Posterior vena cava (tissue), 2 donors: Measurements from ENCODE around the gene NR1D1. TPM values are rescaled to one million over a fixed set of nuclear protein-coding genes. Genes with fewer than 3 reads are reported as not detected.
"Not testable (repeated sequence)": the region's sequence is repeated elsewhere in the genome, so short reads cannot be mapped to it uniquely, and the experiment has no call there.

ENCODE experiments used
- DNase-seq: peaks from one replicate; pipeline ENCODE4 v3.0.0-alpha.2; 2020; ENCODE audit warnings: low spot score
- intact Hi-C, 2 donors: fragments of 100-400 bp; cut with DNase I; formaldehyde crosslinking; loops; one replicate each; pipeline versions ENCODE4 v1.14.1 to v1.14.2; 2022 to 2023
- long read RNA-seq, 2 donors: library from polyadenylated mRNA; unstranded; transcript quantifications; one replicate each; pipeline ENCODE4 v2.0.0, GENCODE V29; 2020 to 2021
- total RNA-seq, 2 donors: library from RNA; stranded (reverse); fragmentation: NEBNext Ultra II Directional; extraction: Animal tissue kit (Norgen Biotek cat#: 25700); gene quantifications; one replicate each; pipeline ENCODE4 v1.2.1, GENCODE V29; 2021
- donor health status: DM: yes; HTN: yes; CAD: no.
- donor health status: DM: yes; HTN: yes; CAD: no.

The NR1D1 gene
- total RNA-seq: 10 to 100 TPM; 20.2 to 24.2 TPM
- long read RNA-seq, donor 1, transcript NR1D1-201 (8 exons, 2,772 nt): major isoform, 5 of 6 reads
- long read RNA-seq, donor 1, partial matches to known transcripts: 1 of 6 reads
- long read RNA-seq, donor 1, other reads (novel, unspliced or antisense): 0 of 6 reads
- long read RNA-seq, donor 2, partial matches to known transcripts: 10 of 12 reads
- long read RNA-seq, donor 2, other reads (novel, unspliced or antisense): 0 of 12 reads

DNA sequence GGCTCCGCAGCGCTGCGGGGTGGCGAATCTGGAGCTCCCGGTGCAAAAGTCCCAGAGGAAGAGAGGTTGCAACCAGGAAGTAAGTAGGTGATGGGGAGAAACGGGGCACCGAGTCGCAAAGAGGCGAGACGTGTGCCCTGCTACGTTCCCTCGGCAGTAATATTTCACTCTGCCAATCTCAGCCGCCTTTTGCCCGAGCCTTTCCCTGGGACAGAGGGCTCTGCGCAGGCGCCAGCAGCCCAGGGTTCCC is at the start of gene NR1D1:
TSS of gene NR1D1 (minus strand) at position 171 of the 250 bp plus-strand sequence. CDS start 495 bp downstream, outside the sequence.
- intact Hi-C loops: no loop called here
- DNase-seq: no peak

DNA sequence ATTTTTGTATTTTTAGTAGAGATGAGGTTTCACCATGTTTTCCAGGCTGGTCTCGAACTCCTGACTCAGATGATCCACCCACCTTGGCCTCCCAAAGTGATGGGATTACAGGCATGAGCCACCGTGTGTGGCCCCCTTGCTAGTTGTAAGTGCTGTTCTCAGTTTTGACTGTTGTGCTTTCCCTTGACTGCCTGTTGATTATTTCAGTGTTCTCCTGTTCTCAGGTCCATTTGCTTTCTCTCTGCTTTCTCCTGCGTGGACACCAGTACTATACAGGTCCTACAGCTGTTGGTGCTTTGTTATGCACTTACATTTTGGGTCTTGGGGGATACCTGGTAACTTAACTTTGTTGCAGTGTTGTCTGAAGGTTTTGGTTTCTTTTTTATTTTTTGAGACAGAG is 48.1 kb upstream of the NR1D1 start:
- intact Hi-C loops: no loop called here
- no peak for DNase-seq

DNA sequence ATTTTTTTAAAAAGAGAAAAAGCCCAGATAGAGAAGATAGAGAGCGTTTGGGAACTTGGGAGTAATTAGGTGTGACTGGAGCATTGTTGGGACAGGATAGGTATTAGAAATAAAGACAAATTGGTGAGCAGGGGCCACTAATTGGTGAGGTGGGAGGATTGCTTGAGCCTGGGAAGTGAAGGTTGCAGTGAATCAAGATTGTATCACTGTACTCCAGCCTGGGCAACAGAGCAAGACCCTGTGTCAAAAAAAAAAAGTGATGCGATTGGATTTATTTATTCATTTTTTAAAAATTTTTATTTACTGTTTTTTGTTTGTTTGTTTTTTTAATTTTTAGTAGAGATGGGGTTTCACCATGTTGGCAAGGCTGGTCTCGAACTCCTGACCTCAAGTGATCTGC is 45.1 kb upstream of the NR1D1 start:
- DNase-seq: no peak
- intact Hi-C loops: no loop called here

DNA sequence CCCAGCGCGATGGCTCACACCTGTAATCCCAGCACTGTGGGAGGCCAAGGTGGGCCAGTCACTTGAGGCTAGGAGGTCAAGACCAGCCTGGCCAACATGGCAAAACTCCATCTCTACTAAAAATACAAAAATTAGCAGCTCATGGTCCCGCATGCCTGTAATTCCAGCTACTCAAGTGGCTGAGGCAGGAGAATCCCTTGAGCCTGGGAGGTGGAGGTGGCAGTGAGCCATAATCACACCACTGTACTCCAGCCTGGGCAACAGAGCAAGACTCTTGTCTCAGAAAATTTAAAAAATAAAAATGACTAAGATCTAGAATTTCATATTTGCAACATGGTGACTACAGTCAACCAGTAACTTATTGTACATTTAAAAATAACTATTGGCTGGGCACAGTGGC is 42.8 kb upstream of the NR1D1 start:
- not testable (repeated sequence) for DNase-seq

DNA sequence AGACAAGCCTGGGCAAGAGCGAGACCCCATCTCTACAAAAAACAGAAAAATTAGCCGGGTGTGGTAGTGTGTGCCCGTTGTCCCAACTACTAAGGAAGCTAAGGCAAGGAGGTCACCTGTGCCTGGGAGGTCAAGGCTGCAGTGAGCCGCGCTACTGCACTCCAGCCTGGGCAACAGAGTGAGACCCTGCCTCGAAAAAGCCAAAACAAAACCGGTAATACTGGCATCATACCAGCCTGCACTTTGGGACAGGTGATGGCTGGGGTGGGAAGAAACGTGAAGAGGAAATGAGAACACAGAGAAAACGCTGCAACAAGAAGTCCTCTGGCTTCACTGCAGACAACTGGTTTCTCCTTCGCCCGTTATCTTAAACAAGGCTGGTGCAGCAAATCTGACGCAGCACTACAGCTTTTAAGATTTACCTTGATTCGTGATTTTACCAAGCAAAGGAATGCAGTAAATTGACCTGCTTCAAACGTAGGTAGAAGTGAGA is 39.2 kb upstream of the NR1D1 start:
- intact Hi-C loops: no loop called here
- DNase-seq: no peak

More for the DNA sequence above, 42.8 kb upstream of the NR1D1 start:
- intact Hi-C loops: not testable (repeated sequence)

DNA sequence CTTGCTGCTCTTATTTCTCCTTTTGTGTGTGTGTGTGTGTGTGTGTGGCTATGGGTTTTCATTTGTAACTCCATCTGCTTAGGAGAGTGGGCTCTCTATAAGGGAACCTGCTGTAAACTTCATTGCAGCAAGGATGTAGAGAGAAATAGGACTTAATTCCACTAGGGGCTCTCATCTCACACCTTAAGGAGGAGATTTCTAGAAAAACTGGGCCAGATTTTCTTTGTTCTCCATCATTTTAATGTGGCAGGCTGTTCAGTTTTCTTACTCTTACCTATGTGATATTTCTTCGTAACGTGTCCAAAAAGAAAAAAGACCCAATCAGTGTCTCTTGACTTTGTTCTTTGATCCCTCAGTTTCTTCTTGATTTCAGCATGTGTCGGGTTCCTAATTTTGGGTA is 35.4 kb upstream of the NR1D1 start:
- intact Hi-C loops: no loop called here
- DNase-seq: no peak

DNA sequence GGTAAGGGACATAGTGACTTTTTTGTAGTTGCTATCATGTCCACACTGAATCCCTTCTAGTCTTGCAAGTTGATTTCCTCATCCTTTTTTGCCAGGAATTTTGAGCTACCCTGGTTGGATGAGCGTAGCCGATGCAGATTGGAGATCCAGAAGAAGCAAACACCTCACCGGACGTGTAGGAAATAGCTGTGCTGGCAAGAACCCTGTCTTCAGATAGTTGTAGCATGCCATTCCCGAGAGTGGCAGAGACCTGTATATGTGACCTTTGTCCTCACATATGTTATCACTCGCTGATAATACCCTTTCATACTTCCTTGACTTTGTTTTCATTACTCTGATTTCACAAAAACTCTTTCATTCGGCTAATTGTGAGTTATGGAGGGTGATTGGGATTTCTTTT is 33.8 kb upstream of the NR1D1 start:
- intact Hi-C loops: no loop called here
- DNase-seq: no peak

DNA sequence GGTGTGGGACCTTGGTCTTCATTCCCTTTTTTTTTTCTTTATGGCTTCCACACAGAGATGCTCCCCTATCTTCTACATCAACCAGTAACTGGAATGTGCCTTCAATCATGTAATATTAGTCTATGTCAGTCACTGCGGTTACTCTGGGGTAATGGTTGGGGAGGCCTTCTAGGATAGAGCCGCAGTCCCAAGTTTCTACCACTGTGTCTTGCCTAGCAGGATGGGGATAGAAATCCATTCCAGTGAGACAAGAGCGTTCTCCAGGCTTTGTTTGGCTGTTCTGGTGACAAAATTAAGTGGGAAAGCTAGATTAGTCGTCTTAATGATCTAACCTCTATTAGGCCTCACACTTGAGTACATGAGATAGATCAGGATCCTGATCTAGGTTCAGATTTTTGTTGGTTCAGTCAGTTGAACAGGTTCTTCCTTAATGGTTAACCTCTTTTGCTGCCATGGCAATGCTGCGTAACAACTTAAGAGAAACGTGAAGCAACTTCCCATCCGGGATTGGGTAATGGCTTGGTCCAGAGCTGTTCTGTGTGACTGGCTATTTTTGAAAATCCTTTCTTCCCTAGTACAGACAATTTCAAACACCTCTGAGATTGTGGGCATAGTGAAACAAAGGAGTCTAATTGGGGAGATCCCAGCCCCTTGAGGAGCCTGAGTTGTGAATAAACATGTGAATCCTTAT is 30.1 kb upstream of the NR1D1 start:
- no peak for DNase-seq
- intact Hi-C loops: loop anchor here in 1 of 2 donors (1.0 kb wide), 1 partner anchor 16 kb away; no protein-coding TSS in a partner anchor

DNA sequence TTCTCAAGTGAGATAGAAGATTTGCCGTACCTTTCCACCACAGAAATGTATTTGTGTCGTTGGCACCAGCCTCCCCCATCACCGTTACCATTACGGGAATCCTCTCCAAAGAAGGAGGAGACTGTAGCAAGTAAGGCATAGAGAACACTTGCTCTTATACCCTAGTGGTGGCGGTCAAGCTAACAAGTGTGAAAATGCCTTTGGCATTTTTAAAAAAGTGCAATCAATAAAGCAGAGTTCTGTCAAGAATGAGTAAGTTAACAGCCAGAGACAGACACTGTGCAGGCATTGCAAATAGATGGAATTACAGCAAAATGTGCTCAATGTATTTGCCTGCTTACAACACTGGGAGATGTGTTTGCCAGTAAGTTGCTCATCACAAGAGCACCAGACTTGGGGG is 29.1 kb upstream of the NR1D1 start:
- DNase-seq: no peak
- intact Hi-C loops: no loop called here

DNA sequence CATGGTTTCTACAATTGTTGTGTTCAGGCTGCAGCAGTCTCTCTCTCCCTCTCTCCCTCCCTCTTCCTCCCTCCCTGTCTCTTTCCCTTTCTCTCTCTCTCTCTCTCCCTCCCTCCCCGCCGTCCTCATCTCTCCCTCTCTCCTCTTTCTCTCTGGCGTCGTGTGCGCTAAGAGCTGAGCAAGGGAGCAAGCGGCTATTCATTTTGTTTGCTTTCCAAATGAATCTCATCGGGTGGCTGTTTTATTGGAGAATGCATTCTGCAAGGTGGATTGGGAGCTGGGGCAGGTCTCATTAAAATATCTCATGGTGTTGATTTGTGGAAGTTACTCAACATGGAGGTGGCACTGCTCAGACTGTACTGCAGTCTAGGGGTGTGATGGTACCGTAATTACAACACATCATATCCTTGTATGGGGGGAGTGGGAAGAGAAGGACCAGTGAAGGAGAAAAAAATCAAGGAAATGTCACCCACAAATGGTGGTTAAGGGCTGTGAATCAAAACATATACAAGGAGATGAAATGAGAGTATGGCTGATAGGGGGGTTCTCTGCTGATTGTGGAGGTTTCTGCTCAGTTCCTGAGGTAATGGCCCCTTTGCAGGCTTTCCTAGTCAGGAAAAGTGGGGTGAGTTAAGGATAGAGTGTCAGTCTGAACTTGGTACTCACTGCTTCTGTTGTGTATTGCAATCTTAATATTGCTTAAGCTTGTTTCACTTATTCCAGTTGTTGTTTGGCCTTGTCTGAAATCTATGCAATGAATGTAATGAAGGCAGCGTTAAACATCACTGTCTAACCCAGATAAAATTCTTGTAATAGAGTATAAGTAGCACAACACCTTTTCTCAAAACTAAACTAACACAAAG is 24.1 kb upstream of the NR1D1 start:
- intact Hi-C loops: loop anchor here in 1 of 2 donors (5.0 kb wide), 1 partner anchor 43 kb away; no protein-coding TSS in a partner anchor
- no peak for DNase-seq

DNA sequence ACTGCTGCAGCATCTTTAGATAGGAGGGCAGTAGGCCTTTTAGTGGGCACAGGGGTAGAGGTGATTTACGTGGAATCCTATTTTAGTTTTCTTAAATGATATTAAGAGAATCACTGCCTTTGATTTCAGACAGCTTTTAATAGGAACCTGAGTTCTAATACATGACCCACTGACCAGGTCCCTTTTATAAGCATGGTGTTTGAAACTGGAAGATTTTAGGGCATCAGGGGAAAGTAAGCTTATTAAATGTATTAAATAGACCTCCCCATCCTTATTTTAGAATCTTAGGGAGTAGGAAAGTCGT is 23.4 kb upstream of the NR1D1 start:
- intact Hi-C loops: loop anchor here in 1 of 2 donors (5.0 kb wide), 1 partner anchor 44 kb away; no protein-coding TSS in a partner anchor
- no peak for DNase-seq

DNA sequence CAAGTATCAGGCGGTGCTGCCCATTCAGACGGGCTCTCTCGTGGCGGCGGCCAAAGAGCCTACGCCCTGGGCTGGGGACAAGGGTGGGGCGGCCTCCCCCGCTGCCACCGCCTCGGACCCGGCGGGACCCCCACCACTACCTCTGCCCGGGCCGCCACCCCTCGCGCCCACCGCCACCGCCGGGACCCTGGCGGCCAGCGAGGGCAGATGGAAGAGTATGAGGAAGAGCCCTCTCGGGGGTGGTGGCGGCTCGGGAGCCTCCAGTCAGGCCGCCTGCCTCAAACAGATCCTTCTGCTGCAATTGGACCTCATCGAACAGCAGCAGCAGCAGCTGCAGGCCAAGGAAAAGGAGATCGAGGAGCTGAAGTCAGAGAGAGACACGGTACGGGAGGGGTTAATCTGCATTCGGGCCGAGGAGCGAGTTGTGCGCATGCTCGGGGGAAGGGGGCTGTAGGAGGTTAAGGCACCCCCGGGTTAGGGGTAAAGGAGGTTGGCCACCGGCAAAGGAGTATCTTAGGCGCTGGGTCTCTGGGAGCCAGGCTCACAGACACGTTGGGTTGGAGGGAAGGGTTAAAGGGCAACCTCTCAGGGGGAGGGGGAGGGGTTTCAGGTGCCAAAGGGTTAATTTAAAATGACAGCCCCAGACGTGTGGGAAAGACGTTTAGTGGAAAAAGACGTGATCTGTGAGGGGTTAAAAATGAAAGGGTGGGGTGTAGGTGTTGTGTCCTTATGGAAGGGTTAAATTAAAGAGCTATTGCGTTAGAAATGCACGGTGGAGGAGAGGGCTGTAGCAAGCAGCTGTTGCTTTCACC is 22.8 kb upstream of the NR1D1 start:
- DNase-seq: peak; percentile 84
- intact Hi-C loops: loop anchor here in 1 of 2 donors (5.0 kb wide), 1 partner anchor 44 kb away; no protein-coding TSS in a partner anchor

DNA sequence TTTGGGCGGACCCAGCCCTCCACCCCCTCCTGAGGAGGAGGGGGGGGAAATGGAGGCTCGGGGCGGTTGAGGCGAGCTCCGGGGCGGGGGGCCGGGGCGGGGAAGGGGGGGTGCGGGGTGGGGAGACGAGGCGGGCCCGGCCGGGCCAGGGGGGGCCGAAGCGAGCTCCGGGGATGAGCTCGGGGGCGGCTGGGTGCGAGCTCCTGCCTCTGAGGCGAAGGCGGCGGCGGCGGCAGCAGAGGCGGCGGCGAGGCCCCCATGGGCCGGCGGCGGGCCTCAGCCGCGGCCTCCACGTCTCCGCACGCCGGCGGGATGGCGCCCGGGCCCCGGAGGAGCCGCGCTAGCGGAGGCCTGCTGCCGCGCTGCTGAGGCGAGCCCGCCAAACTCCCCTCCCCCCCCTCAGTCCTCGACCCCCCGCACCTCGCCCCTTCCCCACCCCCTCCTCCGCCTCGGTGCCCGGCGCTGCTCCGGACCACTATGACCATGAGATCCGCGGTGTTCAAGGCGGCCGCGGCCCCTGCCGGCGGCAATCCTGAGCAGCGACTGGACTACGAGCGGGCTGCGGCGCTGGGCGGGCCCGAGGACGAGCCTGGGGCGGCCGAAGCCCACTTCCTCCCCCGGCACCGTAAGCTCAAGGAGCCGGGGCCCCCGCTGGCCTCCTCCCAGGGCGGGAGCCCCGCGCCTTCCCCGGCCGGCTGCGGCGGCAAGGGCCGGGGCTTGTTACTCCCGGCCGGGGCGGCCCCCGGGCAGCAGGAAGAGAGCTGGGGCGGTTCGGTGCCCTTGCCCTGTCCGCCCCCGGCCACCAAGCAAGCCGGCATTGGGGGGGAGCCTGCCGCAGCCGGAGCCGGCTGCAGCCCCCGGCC is 22.0 kb upstream of the NR1D1 start:
- DNase-seq: peak; percentile 87
- intact Hi-C loops: loop anchor here in 1 of 2 donors (5.0 kb wide), 1 partner anchor 45 kb away; no protein-coding TSS in a partner anchor

DNA sequence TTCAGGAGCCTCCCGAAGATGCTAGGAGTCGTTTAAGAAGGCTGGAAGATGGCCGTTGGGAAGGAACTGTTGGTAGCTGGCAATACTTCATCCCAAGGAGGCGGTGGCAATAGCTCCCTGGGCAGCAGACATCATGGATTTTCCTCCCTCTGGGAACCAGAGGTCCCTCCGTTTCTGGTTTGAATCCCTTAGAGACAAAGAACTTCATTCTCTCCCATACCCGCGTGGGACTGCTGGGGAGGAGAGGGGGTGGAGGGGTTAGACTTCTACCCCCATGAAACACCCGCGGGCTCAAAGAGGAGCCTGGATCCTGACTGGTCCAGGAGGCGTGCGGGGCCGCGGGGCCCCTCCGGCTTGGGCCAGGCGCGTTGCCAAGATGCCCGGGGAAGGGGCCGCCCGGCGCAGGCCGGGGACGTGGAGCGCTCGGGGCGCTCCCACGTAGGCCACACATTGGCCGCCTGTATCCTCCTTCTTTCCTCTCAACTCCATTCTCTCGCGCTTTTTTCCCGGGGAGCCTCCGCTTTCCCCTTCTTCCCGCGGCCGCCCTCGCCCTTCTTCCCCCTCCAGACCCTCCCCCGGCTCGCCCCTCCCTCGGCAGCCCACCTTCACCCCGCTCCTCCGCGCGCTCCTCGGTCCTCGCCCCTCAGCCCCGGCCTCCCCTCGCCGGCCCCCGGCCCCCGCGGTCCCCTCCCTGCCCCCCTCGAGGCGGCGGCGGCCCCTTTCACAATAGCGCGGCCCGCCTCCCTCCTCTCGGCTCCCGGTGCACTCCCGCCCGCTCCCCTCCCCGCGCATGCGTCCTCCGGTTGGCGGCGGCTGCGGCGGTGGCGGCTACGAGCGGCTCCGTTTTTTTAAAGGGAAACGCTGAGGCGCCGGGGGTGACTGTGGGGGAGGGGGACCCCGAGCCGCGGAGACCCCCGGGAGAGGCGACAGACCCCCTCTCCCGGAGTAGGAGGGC is 21.1 kb upstream of the NR1D1 start, which contains the start of gene MSL1:
TSS of gene MSL1 (plus strand) at position 791 of the 955 bp plus-strand sequence. CDS start 642 bp downstream, outside the sequence.
- DNase-seq: peak; percentile 97
- intact Hi-C loops: loop anchor here in 1 of 2 donors (5.0 kb wide), 1 partner anchor 46 kb away; no protein-coding TSS in a partner anchor

DNA sequence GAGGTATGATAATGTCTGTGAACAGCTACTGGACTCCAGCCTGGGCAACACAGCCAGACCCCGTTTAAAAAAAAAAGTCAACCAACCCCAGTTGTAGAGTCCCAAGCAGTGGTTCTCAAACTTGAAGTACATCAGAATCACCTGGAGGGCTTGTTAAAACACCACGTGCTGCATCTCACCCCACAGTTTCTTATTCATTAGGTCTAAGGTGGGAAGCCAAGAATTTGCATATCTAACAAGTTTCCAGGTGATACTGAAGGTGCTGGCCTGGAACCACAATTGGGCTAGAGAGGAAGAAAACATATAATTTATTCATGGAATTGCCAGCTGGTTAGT is 14.7 kb upstream of the NR1D1 start:
- no peak for DNase-seq
- intact Hi-C loops: loop anchor here in 1 of 2 donors (10.0 kb wide), 1 partner anchor 50 kb away; the partner anchor contains the start of gene THRA

DNA sequence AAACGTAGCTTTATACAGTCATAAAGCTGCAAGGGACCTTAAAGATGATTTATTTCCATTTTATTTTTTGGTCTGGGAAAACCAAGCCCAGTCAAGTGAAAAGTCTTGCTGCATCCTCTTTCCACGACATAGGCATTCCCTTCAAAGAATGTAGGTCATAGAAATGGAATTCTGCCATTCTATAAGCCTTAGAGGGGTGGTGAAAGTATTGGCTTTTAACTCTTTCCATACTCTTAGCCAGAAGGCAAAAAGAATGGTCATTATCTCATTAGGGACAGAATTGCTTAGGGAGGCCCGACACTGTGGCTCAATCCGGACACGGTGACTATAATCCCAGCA is 13.5 kb upstream of the NR1D1 start:
- intact Hi-C loops: loop anchor here (1.0 to 10.0 kb wide), 2 partner anchors 17 to 49 kb away; partner anchors contain the start of gene THRA (in 1 of the 2)
- no peak for DNase-seq
